WTC11 (cell line): ENCODE results near the gene ENTPD8. TPM values are rescaled to one million over a fixed set of nuclear protein-coding genes. Genes with fewer than 3 reads are reported as not detected.

Source experiments
- ATAC-seq: fragments of 200-7000 bp; cut with Tn5 transposase; 2 replicates; pipeline ENCODE4 v1.10.0; 2021; ENCODE audit warnings: mild to moderate bottlenecking, moderate library complexity
- CTCF ChIA-PET: fragments of 300-600 bp; sonication (Branson Sonifier 250); formaldehyde crosslinking; loops from one replicate; lab custom pipeline; 2021; ENCODE audit warnings: antibody characterized with exemption; lab: Charles Lee
- POLR2A ChIA-PET: fragments of 350-600 bp; sonication (Branson Sonifier 250); formaldehyde crosslinking; loops from one replicate; lab custom pipeline; 2021; ENCODE audit warnings: antibody characterized with exemption; lab: Charles Lee
- DNase-seq: peaks from one replicate; pipeline ENCODE4 v3.0.0; 2021; ENCODE audit warnings: low spot score
- H3K27ac Mint-ChIP-seq: 2 replicates; pipeline ENCODE4 v1.8.0; 2021; ENCODE audit warnings: mixed read lengths
- H3K27me3 Mint-ChIP-seq: 2 replicates; pipeline ENCODE4 v1.8.0; 2021; ENCODE audit warnings: low read depth, mild to moderate bottlenecking, moderate library complexity, mixed read lengths
- H3K36me3 Mint-ChIP-seq: 2 replicates; pipeline ENCODE4 v1.8.0; 2021; ENCODE audit warnings: mixed read lengths
- H3K4me1 Mint-ChIP-seq: 2 replicates; pipeline ENCODE4 v1.8.0; 2022; ENCODE audit warnings: mixed read lengths
- H3K4me3 Mint-ChIP-seq: 2 replicates; pipeline ENCODE4 v1.8.0; 2021; ENCODE audit warnings: mild to moderate bottlenecking, moderate library complexity, mixed read lengths
- H3K9me3 Mint-ChIP-seq: 2 replicates; pipeline ENCODE4 v1.8.0; 2021; ENCODE audit warnings: mixed read lengths
- ATF2 ChIP-seq: sonication (generic); formaldehyde crosslinking; IDR thresholded peaks from 2 replicates; pipeline ENCODE4 v1.8.1; 2022; ENCODE audit warnings: low read depth, missing genetic modification reagents, borderline replicate concordance
- ETV6 ChIP-seq: sonication (generic); formaldehyde crosslinking; IDR thresholded peaks from 2 replicates; pipeline ENCODE4 v1.8.1; 2022; ENCODE audit warnings: mild to moderate bottlenecking, missing genetic modification reagents
- FOXP4 ChIP-seq: sonication (generic); formaldehyde crosslinking; IDR thresholded peaks from 2 replicates; pipeline ENCODE4 v1.8.0; 2022; ENCODE audit warnings: mild to moderate bottlenecking, missing genetic modification reagents
- GABPB1 ChIP-seq: sonication (generic); formaldehyde crosslinking; IDR thresholded peaks from 2 replicates; pipeline ENCODE4 v1.8.1; 2023; ENCODE audit warnings: mild to moderate bottlenecking, missing genetic modification reagents
- HMGA2 ChIP-seq: fragments of 250-450 bp; sonication (Bioruptor Pico); IDR thresholded peaks from 2 replicates; pipeline ENCODE4 v1.4.0; 2021; ENCODE audit warnings: mild to moderate bottlenecking, moderate library complexity
- JUN ChIP-seq: sonication (generic); formaldehyde crosslinking; IDR thresholded peaks from 2 replicates; pipeline ENCODE4 v1.8.0; 2023; ENCODE audit warnings: mild to moderate bottlenecking, missing genetic modification reagents
- NFYB ChIP-seq: sonication (generic); formaldehyde crosslinking; conservative IDR thresholded peaks from 2 replicates; pipeline ENCODE4 v1.8.0; 2022; ENCODE audit warnings: low read depth, missing genetic modification reagents
- NR3C1 ChIP-seq: sonication (generic); formaldehyde crosslinking; conservative IDR thresholded peaks from 2 replicates; pipeline ENCODE4 v1.8.1; 2023; ENCODE audit warnings: low read depth, mild to moderate bottlenecking, missing genetic modification reagents
- OVOL2 ChIP-seq: fragments of 250-450 bp; sonication (Bioruptor Pico); IDR thresholded peaks from 2 replicates; pipeline ENCODE4 v1.9.0; 2021; ENCODE audit warnings: mild to moderate bottlenecking, borderline replicate concordance
- RELA ChIP-seq: sonication (generic); formaldehyde crosslinking; IDR thresholded peaks from 2 replicates; pipeline ENCODE4 v1.8.1; 2022; ENCODE audit warnings: missing genetic modification reagents, mild to moderate bottlenecking, borderline replicate concordance
- SP1 ChIP-seq: sonication (generic); formaldehyde crosslinking; conservative IDR thresholded peaks from 2 replicates; pipeline ENCODE4 v1.8.1; 2022; ENCODE audit warnings: missing genetic modification reagents
- TCF7 ChIP-seq: sonication (generic); formaldehyde crosslinking; IDR thresholded peaks from 2 replicates; pipeline ENCODE4 v1.8.0; 2022; ENCODE audit warnings: mild to moderate bottlenecking, low read depth, missing genetic modification reagents, moderate library complexity
- ZMAT4 ChIP-seq: fragments of 250-450 bp; sonication (Bioruptor Pico); IDR thresholded peaks from 2 replicates; pipeline ENCODE4 v1.9.0; 2021; ENCODE audit warnings: mild to moderate bottlenecking
- ZNF219 ChIP-seq: sonication (generic); formaldehyde crosslinking; IDR thresholded peaks from 2 replicates; pipeline ENCODE4 v1.8.0; 2023; ENCODE audit warnings: missing genetic modification reagents, mild to moderate bottlenecking, borderline replicate concordance
- ZNF317 ChIP-seq: sonication (generic); formaldehyde crosslinking; IDR thresholded peaks from 2 replicates; pipeline ENCODE4 v1.8.1; 2023; ENCODE audit warnings: low read depth, mild to moderate bottlenecking, moderate library complexity, missing genetic modification reagents, borderline replicate concordance
- ZNF396 ChIP-seq: fragments of 250-450 bp; sonication (Bioruptor Pico); IDR thresholded peaks from 2 replicates; pipeline ENCODE4 v1.8.0; 2021; ENCODE audit warnings: mild to moderate bottlenecking, moderate library complexity, borderline replicate concordance
- total RNA-seq: library from RNA; stranded (reverse); gene quantifications from 3 replicates; pipeline ENCODE4 v1.2.3, GENCODE V29; 2021
- TF ChIP-seq, protein P1 (sequence below): sonication (generic); formaldehyde crosslinking; IDR thresholded peaks from 2 replicates; pipeline ENCODE4 v1.8.1; 2022; ENCODE audit warnings: missing genetic modification reagents, borderline replicate concordance
- TF ChIP-seq, protein P2 (sequence below): sonication (generic); formaldehyde crosslinking; conservative IDR thresholded peaks from 2 replicates; pipeline ENCODE4 v1.8.1; 2023; ENCODE audit warnings: mild to moderate bottlenecking, low read depth, missing genetic modification reagents, moderate library complexity
- TF ChIP-seq, protein P3 (sequence below): sonication (generic); formaldehyde crosslinking; IDR thresholded peaks from 2 replicates; pipeline ENCODE4 v1.8.1; 2022; ENCODE audit warnings: mild to moderate bottlenecking, moderate library complexity, missing genetic modification reagents
- TF ChIP-seq, protein P4 (sequence below): sonication (generic); formaldehyde crosslinking; IDR thresholded peaks from 2 replicates; pipeline ENCODE4 v1.8.1; 2023; ENCODE audit warnings: mild to moderate bottlenecking, missing genetic modification reagents

The ENTPD8 gene
- total RNA-seq, 1 experiment from 2014 or later: 2.3 TPM

DNA sequence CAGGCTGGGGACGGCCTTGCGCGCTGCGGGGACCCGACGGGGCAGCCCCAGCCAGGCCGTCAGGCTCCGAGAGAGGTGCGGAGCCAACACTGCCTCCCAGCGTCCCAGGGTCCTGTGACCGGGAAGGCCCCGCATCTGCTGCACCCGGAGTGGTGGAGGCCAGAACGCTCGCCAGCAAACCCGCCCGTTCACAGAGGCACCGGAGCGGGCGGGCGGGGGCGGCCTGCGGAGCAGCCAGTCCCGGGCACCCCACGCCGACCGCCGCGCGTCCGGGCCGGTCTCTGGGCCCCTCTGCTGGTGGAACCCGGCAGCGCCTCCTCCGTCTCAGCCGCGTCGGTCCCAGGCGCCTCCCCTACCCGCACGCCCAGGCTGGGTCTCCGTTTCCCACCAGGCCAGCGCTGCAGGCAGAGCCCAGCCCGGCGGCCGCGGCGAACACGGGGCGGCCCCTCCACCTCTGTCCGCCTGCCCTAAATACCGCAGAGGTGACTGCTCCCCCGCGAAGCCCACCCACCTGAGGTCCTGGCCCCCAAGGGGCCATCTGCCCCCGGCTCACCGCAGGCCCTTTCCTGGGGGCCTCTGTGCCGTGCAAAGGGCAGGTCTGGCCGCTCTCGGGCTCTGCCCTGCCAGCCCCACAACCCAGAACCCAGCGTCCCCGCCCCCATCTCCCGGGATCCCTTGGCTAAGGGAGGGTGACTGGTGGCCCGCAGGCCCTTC is 34.1 kb downstream of the ENTPD8 start (continued):
- TF ChIP-seq, protein P1, sequence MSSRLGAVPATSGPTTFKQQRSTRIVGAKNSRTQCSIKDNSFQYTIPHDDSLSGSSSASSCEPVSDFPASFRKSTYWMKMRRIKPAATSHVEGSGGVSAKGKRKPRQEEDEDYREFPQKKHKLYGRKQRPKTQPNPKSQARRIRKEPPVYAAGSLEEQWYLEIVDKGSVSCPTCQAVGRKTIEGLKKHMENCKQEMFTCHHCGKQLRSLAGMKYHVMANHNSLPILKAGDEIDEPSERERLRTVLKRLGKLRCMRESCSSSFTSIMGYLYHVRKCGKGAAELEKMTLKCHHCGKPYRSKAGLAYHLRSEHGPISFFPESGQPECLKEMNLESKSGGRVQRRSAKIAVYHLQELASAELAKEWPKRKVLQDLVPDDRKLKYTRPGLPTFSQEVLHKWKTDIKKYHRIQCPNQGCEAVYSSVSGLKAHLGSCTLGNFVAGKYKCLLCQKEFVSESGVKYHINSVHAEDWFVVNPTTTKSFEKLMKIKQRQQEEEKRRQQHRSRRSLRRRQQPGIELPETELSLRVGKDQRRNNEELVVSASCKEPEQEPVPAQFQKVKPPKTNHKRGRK (CRISPR knock-in tag): 0 out of 2 replicates have a peak, but pooled peaks have one; percentile 47
- TF ChIP-seq ZNF396 (no peak), TCF7 (no peak), ATF2 (CRISPR knock-in tag) (no peak), JUN (CRISPR knock-in tag) (no peak), ZMAT4 (CRISPR knock-in tag) (no peak), NFYB (CRISPR knock-in tag) (no peak), SP1 (CRISPR knock-in tag) (peak; percentile 53; the same call in 1 of the 2 replicates), GABPB1 (CRISPR knock-in tag) (no peak)
- TF ChIP-seq, protein P2, sequence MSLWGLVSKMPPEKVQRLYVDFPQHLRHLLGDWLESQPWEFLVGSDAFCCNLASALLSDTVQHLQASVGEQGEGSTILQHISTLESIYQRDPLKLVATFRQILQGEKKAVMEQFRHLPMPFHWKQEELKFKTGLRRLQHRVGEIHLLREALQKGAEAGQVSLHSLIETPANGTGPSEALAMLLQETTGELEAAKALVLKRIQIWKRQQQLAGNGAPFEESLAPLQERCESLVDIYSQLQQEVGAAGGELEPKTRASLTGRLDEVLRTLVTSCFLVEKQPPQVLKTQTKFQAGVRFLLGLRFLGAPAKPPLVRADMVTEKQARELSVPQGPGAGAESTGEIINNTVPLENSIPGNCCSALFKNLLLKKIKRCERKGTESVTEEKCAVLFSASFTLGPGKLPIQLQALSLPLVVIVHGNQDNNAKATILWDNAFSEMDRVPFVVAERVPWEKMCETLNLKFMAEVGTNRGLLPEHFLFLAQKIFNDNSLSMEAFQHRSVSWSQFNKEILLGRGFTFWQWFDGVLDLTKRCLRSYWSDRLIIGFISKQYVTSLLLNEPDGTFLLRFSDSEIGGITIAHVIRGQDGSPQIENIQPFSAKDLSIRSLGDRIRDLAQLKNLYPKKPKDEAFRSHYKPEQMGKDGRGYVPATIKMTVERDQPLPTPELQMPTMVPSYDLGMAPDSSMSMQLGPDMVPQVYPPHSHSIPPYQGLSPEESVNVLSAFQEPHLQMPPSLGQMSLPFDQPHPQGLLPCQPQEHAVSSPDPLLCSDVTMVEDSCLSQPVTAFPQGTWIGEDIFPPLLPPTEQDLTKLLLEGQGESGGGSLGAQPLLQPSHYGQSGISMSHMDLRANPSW: no peak

GRCh38 chr9:137406085-137406760 is 34.9 kb downstream of the ENTPD8 start:
- ChIA-PET POLR2A (no interaction called here), CTCF (no interaction called here)
- H3K27me3 Mint-ChIP-seq: peaks cover 5% of the 10 kb centered on the region; the same call in 1 of the 2 replicates
- H3K4me3 Mint-ChIP-seq: peak overlapping the region; percentile 48
- no peaks in the 10 kb centered on the region for H3K4me1 Mint-ChIP-seq
- H3K36me3 Mint-ChIP-seq: peaks cover 15% of the 10 kb centered on the region
- peaks cover 10% of the 10 kb centered on the region for H3K9me3 Mint-ChIP-seq
- DNase-seq (no peak), ATAC-seq (no peak)
- H3K27ac Mint-ChIP-seq: no peak overlapping the region
- TF ChIP-seq FOXP4 (CRISPR knock-in tag) (no peak), ZNF219 (CRISPR knock-in tag) (no peak), ZNF396 (no peak), ZNF317 (CRISPR knock-in tag) (no peak), OVOL2 (CRISPR knock-in tag) (no peak), NR3C1 (CRISPR knock-in tag) (no peak), ETV6 (CRISPR knock-in tag) (no peak), HMGA2 (no peak), RELA (CRISPR knock-in tag) (no peak), JUN (CRISPR knock-in tag) (no peak), ATF2 (CRISPR knock-in tag) (no peak)
- TF ChIP-seq, protein P3, sequence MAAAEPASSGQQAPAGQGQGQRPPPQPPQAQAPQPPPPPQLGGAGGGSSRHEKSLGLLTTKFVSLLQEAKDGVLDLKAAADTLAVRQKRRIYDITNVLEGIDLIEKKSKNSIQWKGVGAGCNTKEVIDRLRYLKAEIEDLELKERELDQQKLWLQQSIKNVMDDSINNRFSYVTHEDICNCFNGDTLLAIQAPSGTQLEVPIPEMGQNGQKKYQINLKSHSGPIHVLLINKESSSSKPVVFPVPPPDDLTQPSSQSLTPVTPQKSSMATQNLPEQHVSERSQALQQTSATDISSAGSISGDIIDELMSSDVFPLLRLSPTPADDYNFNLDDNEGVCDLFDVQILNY (CRISPR knock-in tag): no peak
- TF ChIP-seq, protein P4, sequence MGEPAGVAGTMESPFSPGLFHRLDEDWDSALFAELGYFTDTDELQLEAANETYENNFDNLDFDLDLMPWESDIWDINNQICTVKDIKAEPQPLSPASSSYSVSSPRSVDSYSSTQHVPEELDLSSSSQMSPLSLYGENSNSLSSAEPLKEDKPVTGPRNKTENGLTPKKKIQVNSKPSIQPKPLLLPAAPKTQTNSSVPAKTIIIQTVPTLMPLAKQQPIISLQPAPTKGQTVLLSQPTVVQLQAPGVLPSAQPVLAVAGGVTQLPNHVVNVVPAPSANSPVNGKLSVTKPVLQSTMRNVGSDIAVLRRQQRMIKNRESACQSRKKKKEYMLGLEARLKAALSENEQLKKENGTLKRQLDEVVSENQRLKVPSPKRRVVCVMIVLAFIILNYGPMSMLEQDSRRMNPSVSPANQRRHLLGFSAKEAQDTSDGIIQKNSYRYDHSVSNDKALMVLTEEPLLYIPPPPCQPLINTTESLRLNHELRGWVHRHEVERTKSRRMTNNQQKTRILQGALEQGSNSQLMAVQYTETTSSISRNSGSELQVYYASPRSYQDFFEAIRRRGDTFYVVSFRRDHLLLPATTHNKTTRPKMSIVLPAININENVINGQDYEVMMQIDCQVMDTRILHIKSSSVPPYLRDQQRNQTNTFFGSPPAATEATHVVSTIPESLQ (CRISPR knock-in tag): no peak
